K562 (cell line): ENCODE data around the gene MUC5B. TPM values are rescaled to one million over a fixed set of nuclear protein-coding genes. Genes with fewer than 3 reads are reported as not detected.

Experiments used
- ATAC-seq: fragments of 200-7000 bp; cut with Tn5 transposase; 3 replicates; pipeline ENCODE4 v1.9.1; 2020; ENCODE audit warnings: moderate library complexity
- BruUV-seq: library from RNA; stranded (reverse); fragments of 400-500 nt; replicated peaks from 2 replicates; lab custom pipeline; 2021; lab: Mats Ljungman, UMichigan
- CTCF ChIA-PET: fragments of 300-600 bp; formaldehyde crosslinking; extraction: SDS; loops from one replicate; lab custom pipeline; 2021; ENCODE audit warnings: low intra/inter-chr PET ratio; lab: Yijun Ruan, JAX
- POLR2A ChIA-PET: fragments of 300-600, 350-650 bp; sonication (Branson Sonifier 250); formaldehyde crosslinking; extraction: SDS; loops from one replicate; lab custom pipeline; 2021; ENCODE audit warnings: antibody characterized with exemption, inconsistent platforms; lab: Yijun Ruan, JAX
- DNase-seq, 4 experiments: peaks; one replicate each; pipeline versions ENCODE4 v3.0.0 to v3.0.0-alpha.2; 2011 to 2018; ENCODE audit warnings: low spot score in 3 of 4, mixed read lengths in 3 of 4; ENCODE audit errors: extremely low read depth in 1 of 4
- FAIRE-seq: peaks from 2 replicates; lab custom pipeline; 2011; peaks lifted over from hg19 to GRCh38; lab: Jason Lieb, UNC
- H2AFZ ChIP-seq: 2 replicates; pipeline ENCODE4 v1.6.0; 2011; ENCODE audit warnings: low read depth, low read length, control low read depth, inconsistent platforms
- H3K27ac ChIP-seq: fragments of 200-600 bp; 3 replicates; pipeline ENCODE4 v1.8.0; 2011; ENCODE audit warnings: low read depth, mild to moderate bottlenecking, control low read depth, inconsistent platforms, low read length, moderate library complexity, mixed read lengths; ENCODE audit errors: extremely low read depth
- H3K27me3 ChIP-seq, 2 experiments: fragments of 300-600 bp in 1 of 2; 2 replicates in 1 of 2; 3 replicates in 1 of 2; pipeline versions ENCODE4 v1.6.0 to v1.8.0; 2011; ENCODE audit warnings: inconsistent platforms in 2 of 2, low read length in 2 of 2, mild to moderate bottlenecking in 1 of 2, mixed read lengths in 1 of 2, moderate library complexity in 1 of 2; ENCODE audit not compliant: control insufficient read depth in 2 of 2, insufficient read depth in 2 of 2
- H3K36me3 ChIP-seq: fragments of 300-600 bp; 3 replicates; pipeline ENCODE4 v1.8.0; 2011; ENCODE audit warnings: mild to moderate bottlenecking, low read length, inconsistent platforms; ENCODE audit not compliant: control insufficient read depth, insufficient read depth
- H3K4me1 ChIP-seq, 2 experiments: fragments of 200-600 bp in 1 of 2; replicated peaks in 1 of 2; 2 replicates in 1 of 2; 3 replicates in 1 of 2; pipeline versions ENCODE4 v1.5.1 to v1.8.0; 2011; ENCODE audit warnings: inconsistent platforms in 2 of 2, low read length in 2 of 2, mild to moderate bottlenecking in 1 of 2, mixed read lengths in 1 of 2, moderate library complexity in 1 of 2; ENCODE audit not compliant: control insufficient read depth in 2 of 2, insufficient read depth in 2 of 2
- H3K4me2 ChIP-seq: 2 replicates; pipeline ENCODE4 v1.6.1; 2011; ENCODE audit warnings: low read length, control low read depth, inconsistent platforms, mixed read lengths; ENCODE audit not compliant: insufficient read depth
- H3K4me3 ChIP-seq: fragments of 200-600 bp; sonication (generic), shearing (Covaris generic); 2 replicates; pipeline ENCODE4 v1.5.1; 2016; ENCODE audit warnings: control low read depth, inconsistent platforms
- H3K79me2 ChIP-seq: fragments of 200-600 bp; 3 replicates; pipeline ENCODE4 v1.8.0; 2011; ENCODE audit warnings: low read length, inconsistent platforms; ENCODE audit not compliant: control insufficient read depth, insufficient read depth
- H3K9ac ChIP-seq, 2 experiments: 2 replicates each; pipeline versions ENCODE4 v1.6.0 to v1.6.1; 2011; ENCODE audit warnings: low read depth in 2 of 2, low read length in 2 of 2, control low read depth in 1 of 2, inconsistent platforms in 1 of 2, mild to moderate bottlenecking in 1 of 2, mixed read lengths in 1 of 2; ENCODE audit not compliant: insufficient read depth in 1 of 2
- H3K9me1 ChIP-seq: one replicate; pipeline ENCODE4 v1.6.0; 2011; ENCODE audit warnings: inconsistent platforms, mild to moderate bottlenecking, low read length, moderate library complexity; ENCODE audit not compliant: control insufficient read depth, insufficient read depth
- H3K9me3 ChIP-seq: replicated peaks from 2 replicates; pipeline ENCODE4 v1.5.1; 2011; ENCODE audit warnings: low read depth, low read length, inconsistent platforms; ENCODE audit not compliant: control insufficient read depth, insufficient read depth
- H4K20me1 ChIP-seq: replicated peaks from 2 replicates; pipeline ENCODE4 v1.6.1; 2011; ENCODE audit warnings: low read length, inconsistent platforms, mixed read lengths; ENCODE audit not compliant: control insufficient read depth, insufficient read depth
- BRF1 ChIP-seq: IDR thresholded peaks from 3 replicates; pipeline ENCODE4 v1.6.1; 2011; ENCODE audit warnings: borderline replicate concordance, mild to moderate bottlenecking; ENCODE audit not compliant: insufficient read length; ENCODE audit errors: extremely low read depth
- CEBPB ChIP-seq: fragments of 450-650 bp; IDR thresholded peaks from 2 replicates; pipeline ENCODE4 v1.6.1; 2016; ENCODE audit warnings: missing genetic modification characterization, missing compliant biosample characterization
- CEBPZ ChIP-seq: fragments of 150-350 bp; IDR thresholded peaks from 2 replicates; pipeline ENCODE4 v1.6.1; 2014; ENCODE audit warnings: low read depth, mild to moderate bottlenecking, low read length, borderline replicate concordance
- CREB1 ChIP-seq, 2 experiments: sonication (generic) in 1 of 2; formaldehyde crosslinking in 1 of 2; IDR thresholded peaks; 2 replicates each; pipeline versions ENCODE4 v1.6.1 to v1.8.0; 2012 to 2022; ENCODE audit warnings: inconsistent platforms in 1 of 2, mild to moderate bottlenecking in 1 of 2, missing genetic modification reagents in 1 of 2, moderate library complexity in 1 of 2
- GMEB1 ChIP-seq: fragments of 250-450 bp; sonication (Bioruptor Pico); IDR thresholded peaks from 2 replicates; pipeline ENCODE4 v1.4.0; 2020; ENCODE audit warnings: mild to moderate bottlenecking
- ID3 ChIP-seq, 2 experiments: fragments of 250-450 bp in 1 of 2; fragments of 450-650 bp in 1 of 2; sonication (Bioruptor Pico) in 1 of 2; IDR thresholded peaks; 2 replicates each; pipeline versions ENCODE4 v1.6.1 to v1.8.0; 2016 to 2021; ENCODE audit warnings: mild to moderate bottlenecking in 2 of 2, moderate library complexity in 2 of 2, missing compliant biosample characterization in 1 of 2, missing genetic modification characterization in 1 of 2
- NFATC3 ChIP-seq: fragments of 450-650 bp; IDR thresholded peaks from 2 replicates; pipeline ENCODE4 v1.6.1; 2017; ENCODE audit warnings: mild to moderate bottlenecking
- NR1H2 ChIP-seq: sonication (generic); formaldehyde crosslinking; IDR thresholded peaks from 2 replicates; pipeline ENCODE4 v1.4.0; 2020; ENCODE audit warnings: mild to moderate bottlenecking, missing genetic modification reagents
- RBM39 ChIP-seq: fragments of 200-400 bp; formaldehyde crosslinking; optimal IDR thresholded peaks from 2 replicates; pipeline ENCODE3; 2018; ENCODE audit warnings: low read depth, low read length
- RUNX1 ChIP-seq: sonication (generic); IDR thresholded peaks from 2 replicates; pipeline ENCODE4 v1.6.1; 2016; ENCODE audit warnings: antibody characterized with exemption, low read depth
- USF2 ChIP-seq: sonication (generic); formaldehyde crosslinking; IDR thresholded peaks from 2 replicates; pipeline ENCODE4 v1.5.0; 2020; ENCODE audit warnings: missing genetic modification reagents
- YBX1 ChIP-seq: fragments of 450-650 bp; IDR thresholded peaks from 2 replicates; pipeline ENCODE4 v1.7.1; 2016; ENCODE audit warnings: mild to moderate bottlenecking
- ZNF3 ChIP-seq: fragments of 250-450 bp; sonication (Bioruptor Pico); IDR thresholded peaks from 2 replicates; pipeline ENCODE4 v1.5.0; 2021; ENCODE audit warnings: mild to moderate bottlenecking, moderate library complexity
- ZNF445 ChIP-seq: fragments of 250-450 bp; sonication (Bioruptor Pico); IDR thresholded peaks from 2 replicates; pipeline ENCODE4 v1.4.0; 2020; ENCODE audit warnings: low read depth, mild to moderate bottlenecking, moderate library complexity
- ZNF778 ChIP-seq: fragments of 450-650 bp; formaldehyde crosslinking; IDR thresholded peaks from 2 replicates; pipeline ENCODE4 v1.4.0; 2020; ENCODE audit warnings: mild to moderate bottlenecking, moderate library complexity
- ZZZ3 ChIP-seq: fragments of 450-650 bp; IDR thresholded peaks from 2 replicates; pipeline ENCODE4 v1.6.1; 2016; ENCODE audit warnings: antibody characterized with exemption, mild to moderate bottlenecking, moderate library complexity
- WGBS: fragments of 100-300 bp; shearing (Covaris generic); methylation state at CpG from one replicate; pipeline ENCODE4 v1.1.6; 2016; ENCODE audit warnings: low coverage, mixed read lengths; ENCODE audit not compliant: insufficient coverage; ENCODE audit errors: missing lambda C conversion rate; 5-methylcytosine and 5-hydroxymethylcytosine counted together
- in situ Hi-C: fragments of 300-500 bp; cut with MboI; formaldehyde crosslinking; loops from 4 replicates; pipeline ENCODE4 v1.15.0; 2018; ENCODE audit warnings: inconsistent platforms, mixed read lengths
- intact Hi-C: fragments of 100-400 bp; cut with micrococcal nuclease; formaldehyde crosslinking; loops from 2 replicates; pipeline ENCODE4 v1.14.2; 2022
- polyA plus RNA-seq, 8 experiments: library from polyadenylated mRNA; depleted of rRNA in 4 of 8; stranded (reverse) in 5 of 8; unstranded in 3 of 8; fragments of >200 nt; fragmentation: Nextera tagmentation in 2 of 8; fragmentation: Illumina TruSeq in 1 of 8; extraction: Ambion mirVana in 2 of 8; extraction: Trizol in 1 of 8; gene quantifications; 2 replicates each; pipeline versions ENCODE4 v1.2.1 to v1.2.3, GENCODE V29; 2011 to 2014; ENCODE audit warnings: inconsistent platforms in 1 of 8, missing spikeins in 1 of 8
- total RNA-seq, 7 experiments: library from RNA; depleted of rRNA in 6 of 7; stranded (reverse); fragments of >200 nt in 6 of 7; fragmentation: Illumina TruSeq in 2 of 7; extraction: Trizol in 2 of 7; gene quantifications; 2 replicates each; pipeline versions ENCODE4 v1.2.1 to v1.2.3, GENCODE V29; 2011 to 2021; ENCODE audit warnings: low replicate concordance in 1 of 7

MUC5B gene
- total and polyA plus RNA-seq, 9 of the 15 experiments (the other 6 are each of a cell fraction or from before 2014, with no cell fraction given) = 0.04 to 0.95 TPM; not detected in 7

GRCh38 chr11:1296287-1296686 is 73.4 kb downstream of the MUC5B start:
- Histone ChIP-seq H3K27ac (no peak overlapping the region), H3K79me2 (peaks cover 24% of the 10 kb centered on the region), H3K9ac (no peak overlapping the region), H3K27me3 (no peaks in the 10 kb centered on the region), H3K9me3 (no peaks in the 10 kb centered on the region), H3K9me1 (no peaks in the 10 kb centered on the region), H2AFZ (no peak overlapping the region), H4K20me1 (no peaks in the 10 kb centered on the region; the same call in 1 of the 2 replicates), H3K4me2 (no peak overlapping the region), H3K36me3 (peaks cover 15% of the 10 kb centered on the region; the same call in 2 of the 3 replicates), H3K4me1 (peaks cover 0 to 21% of the 10 kb centered on the region in 2 experiments; a peak in 3 of 5 replicates), H3K4me3 (no peak overlapping the region)
- 89% methylated on average over 4 of the region's 9 CpGs for WGBS
- ChIA-PET POLR2A (no interaction called here), CTCF (no interaction called here)
- no TSS peak for BruUV-seq
- FAIRE-seq = no peak
- in situ Hi-C loops (no loop called here), intact Hi-C loops (no loop called here)
- ATAC-seq = no peak
- DNase-seq = no peak
- TF ChIP-seq ZNF778 (CRISPR knock-in tag) (no peak), NR1H2 (CRISPR knock-in tag) (no peak), ZNF3 (CRISPR knock-in tag) (no peak), CEBPB (no peak), GMEB1 (CRISPR knock-in tag) (no peak), ZNF445 (CRISPR knock-in tag) (no peak), CEBPZ (no peak), BRF1 (no peak), NFATC3 (no peak), RBM39 (no peak), CREB1 (IDR thresholded peaks at IDR 0.05) (no peak), CREB1 (CRISPR knock-in tag; IDR thresholded peaks at IDR 0.05) (no peak), RUNX1 (no peak), ID3 (CRISPR knock-in tag; IDR thresholded peaks at IDR 0.05) (no peak), ID3 (tag; IDR thresholded peaks at IDR 0.05) (no peak), USF2 (CRISPR knock-in tag) (no peak), YBX1 (no peak), ZZZ3 (no peak)
